ENCODE results near the gene SCRN2. TPM values are rescaled to one million over a fixed set of nuclear protein-coding genes. Genes with fewer than 3 reads are reported as not detected.

SCRN2 gene
- total RNA-seq, 1 experiment from 2014 or later: 50.8 TPM

- H3K4me3 Mint-ChIP-seq: no peak overlapping the region
- H3K27ac Mint-ChIP-seq: no peak overlapping the region
- H3K36me3 Mint-ChIP-seq: no peaks in the 10 kb centered on the region; the same call in 1 of the 2 replicates
- no peaks in the 10 kb centered on the region for H3K27me3 Mint-ChIP-seq (ENCODE audit: low read depth)
- POLR2A ChIA-PET: no interaction called here
- no peaks in the 10 kb centered on the region for H3K9me3 Mint-ChIP-seq
- TF ChIP-seq AFF4 (CRISPR knock-in tag; IDR thresholded peaks at IDR 0.05; ENCODE audit: borderline replicate concordance): no peak
- no peak for TF ChIP-seq CREB1 (CRISPR knock-in tag; IDR thresholded peaks at IDR 0.05)
- no peak for TF ChIP-seq JUN (CRISPR knock-in tag; IDR thresholded peaks at IDR 0.05)
- TF ChIP-seq HMGXB4 (CRISPR knock-in tag; IDR thresholded peaks at IDR 0.05): no peak
- no peak for TF ChIP-seq ZMAT4 (CRISPR knock-in tag; IDR thresholded peaks at IDR 0.05)
- no peak for TF ChIP-seq MLX (CRISPR knock-in tag; IDR thresholded peaks at IDR 0.05)
- TF ChIP-seq ZNF263 (CRISPR knock-in tag; IDR thresholded peaks at IDR 0.05; ENCODE audit: low read depth): no peak
- no peak for TF ChIP-seq ZNF425 (CRISPR knock-in tag; conservative IDR thresholded peaks at IDR 0.05)
- TF ChIP-seq ZNF138 (CRISPR knock-in tag; conservative IDR thresholded peaks at IDR 0.05): no peak
- TF ChIP-seq GABPB1 (CRISPR knock-in tag; IDR thresholded peaks at IDR 0.05): no peak
- no peak for TF ChIP-seq PRRX2 (CRISPR knock-in tag; IDR thresholded peaks at IDR 0.05)
- TF ChIP-seq ZSCAN18 (CRISPR knock-in tag; IDR thresholded peaks at IDR 0.05): no peak
- no peak for TF ChIP-seq ARID4B (CRISPR knock-in tag; IDR thresholded peaks at IDR 0.05; ENCODE audit: borderline replicate concordance)
- TF ChIP-seq SP1 (CRISPR knock-in tag; conservative IDR thresholded peaks at IDR 0.05): no peak
- DNase-seq (ENCODE audit: low spot score) (no peak), ATAC-seq (no peak)
- H3K4me1 Mint-ChIP-seq: peaks cover 12% of the 10 kb centered on the region
- CTCF ChIA-PET: no interaction called here
Observed at GRCh38 chr17:47816947-47817346, 24.1 kb downstream of the SCRN2 start.
